DND-41 (cell line): Measurements from ENCODE around the gene BORCS5.
"Not testable (repeated sequence)": the region's sequence is repeated elsewhere in the genome, so short reads cannot be mapped to it uniquely, and the experiment has no call there.

Experiments
- ATAC-seq: fragments of 200-7000 bp; cut with Tn5 transposase; 3 replicates; pipeline ENCODE4 v1.9.1; 2021; ENCODE audit warnings: low read depth; ENCODE audit not compliant: insufficient read depth
- DNase-seq: peaks from one replicate; pipeline ENCODE4 v3.0.0-alpha.2; 2020
- H2AFZ ChIP-seq: 2 replicates; pipeline ENCODE4 v1.6.0; 2012; ENCODE audit warnings: low read depth, low read length
- H3K27ac ChIP-seq: 2 replicates; pipeline ENCODE4 v1.5.1; 2012; ENCODE audit warnings: low read length, inconsistent platforms
- H3K27me3 ChIP-seq: fragments of 200-600 bp; sonication (generic); 2 replicates; pipeline ENCODE4 v1.6.0; 2012; ENCODE audit warnings: low read length, mild to moderate bottlenecking, inconsistent platforms; ENCODE audit not compliant: insufficient read depth, poor library complexity
- H3K36me3 ChIP-seq: 2 replicates; pipeline ENCODE4 v1.5.1; 2012; ENCODE audit warnings: low read length, inconsistent platforms; ENCODE audit not compliant: insufficient read depth
- H3K4me1 ChIP-seq: 2 replicates; pipeline ENCODE4 v1.5.1; 2012; ENCODE audit warnings: mild to moderate bottlenecking, low read length; ENCODE audit not compliant: insufficient read depth
- H3K4me2 ChIP-seq: 2 replicates; pipeline ENCODE4 v1.6.0; 2012; ENCODE audit warnings: mild to moderate bottlenecking, moderate library complexity, low read length, inconsistent platforms; ENCODE audit not compliant: insufficient read depth
- H3K4me3 ChIP-seq, 2 experiments: fragments of 200-600 bp in 1 of 2; shearing (Covaris generic) in 1 of 2; 2 replicates each; pipeline ENCODE4 v1.5.1; 2012 to 2016; ENCODE audit warnings: inconsistent platforms in 2 of 2, low read length in 2 of 2, mild to moderate bottlenecking in 2 of 2, low read depth in 1 of 2, moderate library complexity in 1 of 2
- H3K79me2 ChIP-seq: 2 replicates; pipeline ENCODE4 v1.6.0; 2012; ENCODE audit warnings: low read length, inconsistent platforms; ENCODE audit not compliant: insufficient read depth
- H3K9ac ChIP-seq: 2 replicates; pipeline ENCODE4 v1.6.0; 2012; ENCODE audit warnings: low read depth, mild to moderate bottlenecking, inconsistent platforms, low read length, moderate library complexity
- H3K9me3 ChIP-seq: 2 replicates; pipeline ENCODE4 v1.5.1; 2012; ENCODE audit warnings: low read length, moderate library complexity, mild to moderate bottlenecking, inconsistent platforms; ENCODE audit not compliant: insufficient read depth, severe bottlenecking
- H4K20me1 ChIP-seq: 2 replicates; pipeline ENCODE4 v1.6.0; 2012; ENCODE audit warnings: low read length; ENCODE audit not compliant: insufficient read depth
- EZH2 ChIP-seq: IDR thresholded peaks from 3 replicates; pipeline ENCODE4 v1.6.1; 2012; ENCODE audit warnings: borderline replicate concordance, low read depth, mild to moderate bottlenecking, moderate library complexity, low read length, inconsistent platforms; ENCODE audit not compliant: severe bottlenecking
- TF ChIP-seq, protein P1 (sequence below): IDR thresholded peaks from 2 replicates; pipeline ENCODE4 v1.5.1; 2012; ENCODE audit warnings: borderline replicate concordance, low read length, moderate library complexity, mild to moderate bottlenecking; ENCODE audit not compliant: poor library complexity, severe bottlenecking; ENCODE audit errors: extremely low read depth

Gene BORCS5

DNA sequence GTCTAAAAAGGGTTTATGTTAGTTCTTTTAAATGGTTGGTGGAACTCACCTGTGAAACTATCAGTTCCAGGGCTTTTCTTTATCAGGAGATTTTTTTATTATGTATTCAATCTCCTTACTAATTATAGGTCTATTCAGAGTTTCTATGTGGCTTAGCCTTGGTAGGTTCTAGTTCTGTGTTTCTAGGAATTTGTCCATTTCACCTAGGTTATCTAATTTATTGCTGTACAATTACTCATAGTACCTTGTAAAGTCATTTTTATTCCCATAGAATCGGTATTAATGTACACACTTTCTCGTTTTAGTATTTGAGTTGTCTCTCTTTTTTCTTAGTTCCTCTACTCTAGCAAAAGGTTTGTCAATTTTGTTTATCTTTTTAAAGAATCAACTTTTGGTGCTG is 59.0 kb downstream of the BORCS5 start:
- TF ChIP-seq, protein P1, sequence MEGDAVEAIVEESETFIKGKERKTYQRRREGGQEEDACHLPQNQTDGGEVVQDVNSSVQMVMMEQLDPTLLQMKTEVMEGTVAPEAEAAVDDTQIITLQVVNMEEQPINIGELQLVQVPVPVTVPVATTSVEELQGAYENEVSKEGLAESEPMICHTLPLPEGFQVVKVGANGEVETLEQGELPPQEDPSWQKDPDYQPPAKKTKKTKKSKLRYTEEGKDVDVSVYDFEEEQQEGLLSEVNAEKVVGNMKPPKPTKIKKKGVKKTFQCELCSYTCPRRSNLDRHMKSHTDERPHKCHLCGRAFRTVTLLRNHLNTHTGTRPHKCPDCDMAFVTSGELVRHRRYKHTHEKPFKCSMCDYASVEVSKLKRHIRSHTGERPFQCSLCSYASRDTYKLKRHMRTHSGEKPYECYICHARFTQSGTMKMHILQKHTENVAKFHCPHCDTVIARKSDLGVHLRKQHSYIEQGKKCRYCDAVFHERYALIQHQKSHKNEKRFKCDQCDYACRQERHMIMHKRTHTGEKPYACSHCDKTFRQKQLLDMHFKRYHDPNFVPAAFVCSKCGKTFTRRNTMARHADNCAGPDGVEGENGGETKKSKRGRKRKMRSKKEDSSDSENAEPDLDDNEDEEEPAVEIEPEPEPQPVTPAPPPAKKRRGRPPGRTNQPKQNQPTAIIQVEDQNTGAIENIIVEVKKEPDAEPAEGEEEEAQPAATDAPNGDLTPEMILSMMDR, result no peak
- TF ChIP-seq EZH2, result no peak

DNA sequence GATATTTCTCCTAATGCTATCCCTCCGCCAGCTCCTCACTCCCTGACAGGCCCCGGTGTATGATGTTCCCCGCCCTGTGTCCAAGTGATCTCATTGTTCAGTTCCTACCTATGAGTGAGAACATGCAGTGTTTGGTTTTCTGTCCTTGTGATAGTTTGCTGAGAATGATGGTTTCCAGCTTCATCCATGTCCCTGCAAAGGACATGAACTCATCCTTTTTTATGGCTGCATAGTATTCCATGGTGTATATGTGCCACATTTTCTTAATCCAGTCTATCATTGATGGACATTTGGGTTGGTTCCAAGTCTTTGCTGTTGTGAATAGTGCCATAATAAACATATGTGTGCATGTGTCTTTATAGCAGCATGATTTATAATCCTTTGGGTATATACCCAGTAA is 62.3 kb downstream of the BORCS5 start:
- H2AFZ ChIP-seq, H3K36me3 ChIP-seq, H3K27me3 ChIP-seq, H3K4me3 ChIP-seq, H3K27ac ChIP-seq, H3K4me1 ChIP-seq, ATAC-seq, H3K79me2 ChIP-seq, H3K9ac ChIP-seq, DNase-seq, H3K4me2 ChIP-seq, H4K20me1 ChIP-seq: not testable (repeated sequence)
- H3K9me3 ChIP-seq, result peaks cover 16% of the 10 kb centered on the region

More for the DNA sequence above, 59.0 kb downstream of the BORCS5 start:
- Histone ChIP-seq H3K9me3 (no peaks in the 10 kb centered on the region), H3K36me3 (no peaks in the 10 kb centered on the region), H3K4me3 (no peak overlapping the region), H4K20me1 (no peaks in the 10 kb centered on the region), H3K4me1 (no peaks in the 10 kb centered on the region), H3K27ac (no peak overlapping the region), H2AFZ (no peak overlapping the region), H3K79me2 (no peaks in the 10 kb centered on the region), H3K9ac (no peak overlapping the region), H3K27me3 (no peaks in the 10 kb centered on the region), H3K4me2 (no peak overlapping the region)
- no peak for DNase-seq
- no peak for ATAC-seq

DNA sequence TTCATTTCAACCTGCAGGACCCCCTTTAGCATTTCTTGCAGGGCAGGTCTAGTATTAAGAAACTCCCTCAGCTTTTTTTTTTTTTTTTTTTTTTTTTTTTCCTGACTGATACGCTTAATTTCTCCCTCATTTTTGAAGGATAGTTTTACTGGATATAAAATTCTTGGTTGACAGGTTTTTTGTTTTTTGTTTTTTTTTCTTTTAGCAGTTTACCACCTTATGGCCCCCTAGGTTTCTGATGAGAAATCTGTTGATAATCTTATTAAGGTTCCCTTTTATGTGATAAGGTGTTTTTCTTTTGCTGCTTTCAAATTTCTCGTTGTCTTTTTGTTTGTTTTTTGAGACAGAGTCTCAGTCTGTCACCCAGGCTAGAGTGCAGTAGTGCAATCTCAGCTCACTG is 66.5 kb downstream of the BORCS5 start:
- H3K79me2 ChIP-seq, result no peaks in the 10 kb centered on the region
- no peak overlapping the region for H3K4me2 ChIP-seq
- H3K9ac ChIP-seq, result no peak overlapping the region
- no peak for DNase-seq
- H3K27me3 ChIP-seq, result no peaks in the 10 kb centered on the region
- ATAC-seq, result no peak
- H3K4me3 ChIP-seq, result no peak overlapping the region
- no peaks in the 10 kb centered on the region for H3K36me3 ChIP-seq
- no peak overlapping the region for H2AFZ ChIP-seq
- no peaks in the 10 kb centered on the region for H4K20me1 ChIP-seq
- H3K4me1 ChIP-seq, result no peaks in the 10 kb centered on the region
- TF ChIP-seq, protein P1, result no peak
- no peak for TF ChIP-seq EZH2
- H3K9me3 ChIP-seq, result peaks cover 18% of the 10 kb centered on the region
- no peak overlapping the region for H3K27ac ChIP-seq

DNA sequence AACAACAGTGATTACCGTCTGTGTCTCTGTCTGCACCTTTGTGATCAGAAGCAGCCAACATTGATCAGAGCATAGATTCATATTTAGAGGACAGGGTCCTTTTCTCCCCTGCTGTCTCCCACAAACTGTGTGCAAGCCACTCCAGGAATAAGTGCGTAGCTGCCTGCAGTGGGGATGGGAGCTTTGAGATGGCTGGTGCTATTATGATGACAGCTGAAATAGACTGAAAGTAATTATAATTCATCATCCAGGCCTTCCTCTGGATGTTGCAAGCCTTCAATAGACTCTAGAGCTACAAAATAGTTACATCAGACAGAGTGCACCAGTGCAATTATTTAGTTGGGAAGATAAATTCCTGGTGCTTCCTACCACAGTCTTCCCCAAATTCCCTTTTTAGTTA is 68.1 kb downstream of the BORCS5 start:
- Histone ChIP-seq H3K4me3 (no peak overlapping the region), H3K36me3 (no peaks in the 10 kb centered on the region), H4K20me1 (no peaks in the 10 kb centered on the region), H3K27ac (no peak overlapping the region), H3K9me3 (peaks cover 18% of the 10 kb centered on the region), H3K4me2 (no peak overlapping the region), H3K79me2 (no peaks in the 10 kb centered on the region), H3K9ac (no peak overlapping the region), H2AFZ (no peak overlapping the region), H3K4me1 (no peaks in the 10 kb centered on the region), H3K27me3 (no peaks in the 10 kb centered on the region)
- DNase-seq (no peak), ATAC-seq (no peak)
- no peak for TF ChIP-seq EZH2
- TF ChIP-seq, protein P1, result no peak
